ENCODE results near the gene DCP1A. TPM values are rescaled to one million over a fixed set of nuclear protein-coding genes. Genes with fewer than 3 reads are reported as not detected.

DCP1A gene
- total and polyA plus RNA-seq, 2 donors (not counting 3 experiments of a cell fraction or from before 2014, with no cell fraction given): 32.3 to 38.0 TPM

GRCh38 chr3:53384465-53385423 lies 37.4 kb upstream of the DCP1A start:
- FAIRE-seq: no peak
- dilution Hi-C loops (cut with MboI; ENCODE audit: extremely low pct_ligation_motif_present, low sequenced_read_pairs): no loop called here
- CTCF ChIA-PET: no interaction called here

More at GRCh38 chr3:53384465-53385423, 37.4 kb upstream of the DCP1A start:
- no peak overlapping the region for H3K4me3 ChIP-seq (replicated peaks in 1 of 3; ENCODE audit: insufficient read depth in 1 of 3, low read depth in 1 of 3, low read length in 3 of 3)
- H3K9me1 ChIP-seq (replicated peaks; ENCODE audit: control insufficient read depth, extremely low read depth, insufficient read depth, low read length): no peaks in the 10 kb centered on the region
- H3K4me1 ChIP-seq (ENCODE audit: control insufficient read depth, extremely low read depth, insufficient read depth, low read length): no peaks in the 10 kb centered on the region
- H3K36me3 ChIP-seq (ENCODE audit: control insufficient read depth in 2 of 2, extremely low read depth in 1 of 2, insufficient read depth in 2 of 2, low read length in 2 of 2): no peaks in the 10 kb centered on the region
- no peaks in the 10 kb centered on the region for H4K20me1 ChIP-seq (replicated peaks; ENCODE audit: control insufficient read depth, extremely low read depth, insufficient read depth, low read length)
- TF ChIP-seq MYC (IDR thresholded peaks at IDR 0.05; ENCODE audit: low read depth, low read length) (no peak), MAX (IDR thresholded peaks at IDR 0.05; ENCODE audit: insufficient read depth, insufficient read length) (no peak), GATA2 (IDR thresholded peaks at IDR 0.05; ENCODE audit: insufficient read depth, insufficient read length, low read depth, low read length) (no peak), FOS (IDR thresholded peaks at IDR 0.05; ENCODE audit: borderline replicate concordance, insufficient read depth, low read length) (no peak), JUN (IDR thresholded peaks at IDR 0.05; ENCODE audit: borderline replicate concordance, insufficient read depth, insufficient read length, low read depth) (no peak), POLR2AphosphoS5 (IDR thresholded peaks at IDR 0.05; ENCODE audit: insufficient read depth, low read depth, low read length) (no peak), EZH2 (IDR thresholded peaks at IDR 0.05; ENCODE audit: borderline replicate concordance, low read depth, low read length, severe bottlenecking) (no peak), POLR2A (IDR thresholded peaks at IDR 0.05; ENCODE audit: low read depth, low read length) (no peak)
- TF ChIP-seq, protein P1, sequence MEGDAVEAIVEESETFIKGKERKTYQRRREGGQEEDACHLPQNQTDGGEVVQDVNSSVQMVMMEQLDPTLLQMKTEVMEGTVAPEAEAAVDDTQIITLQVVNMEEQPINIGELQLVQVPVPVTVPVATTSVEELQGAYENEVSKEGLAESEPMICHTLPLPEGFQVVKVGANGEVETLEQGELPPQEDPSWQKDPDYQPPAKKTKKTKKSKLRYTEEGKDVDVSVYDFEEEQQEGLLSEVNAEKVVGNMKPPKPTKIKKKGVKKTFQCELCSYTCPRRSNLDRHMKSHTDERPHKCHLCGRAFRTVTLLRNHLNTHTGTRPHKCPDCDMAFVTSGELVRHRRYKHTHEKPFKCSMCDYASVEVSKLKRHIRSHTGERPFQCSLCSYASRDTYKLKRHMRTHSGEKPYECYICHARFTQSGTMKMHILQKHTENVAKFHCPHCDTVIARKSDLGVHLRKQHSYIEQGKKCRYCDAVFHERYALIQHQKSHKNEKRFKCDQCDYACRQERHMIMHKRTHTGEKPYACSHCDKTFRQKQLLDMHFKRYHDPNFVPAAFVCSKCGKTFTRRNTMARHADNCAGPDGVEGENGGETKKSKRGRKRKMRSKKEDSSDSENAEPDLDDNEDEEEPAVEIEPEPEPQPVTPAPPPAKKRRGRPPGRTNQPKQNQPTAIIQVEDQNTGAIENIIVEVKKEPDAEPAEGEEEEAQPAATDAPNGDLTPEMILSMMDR (IDR thresholded peaks at IDR 0.05; ENCODE audit: extremely low read depth in 1 of 2, insufficient read depth in 1 of 2, low read depth in 1 of 2, low read length in 2 of 2): no peak
- no peak overlapping the region for H3K27ac ChIP-seq (ENCODE audit: insufficient read depth, low read depth, low read length)
- no peak overlapping the region for H2AFZ ChIP-seq (ENCODE audit: low read depth, low read length)
- DNase-seq (ENCODE audit: low read depth, low spot score): no peak
- POLR2A ChIA-PET: no interaction called here
- H3K9ac ChIP-seq (replicated peaks; ENCODE audit: extremely low read depth, insufficient read depth, low read length): no peak overlapping the region
- no peaks in the 10 kb centered on the region for H3K79me2 ChIP-seq (ENCODE audit: control insufficient read depth, insufficient read depth, low read length)
- intact Hi-C loops (cut with micrococcal nuclease): no loop called here
- no TSS peak for BruUV-seq (replicated peaks)
- peaks cover 4 to 7% of the 10 kb centered on the region in 2 experiments for H3K27me3 ChIP-seq (ENCODE audit: control insufficient read depth in 2 of 2, insufficient read depth in 2 of 2, low read length in 2 of 2)
- H3K4me2 ChIP-seq (ENCODE audit: insufficient read depth, low read length): no peak overlapping the region
- H3K9me3 ChIP-seq (replicated peaks; ENCODE audit: control insufficient read depth, insufficient read depth, low read length): no peaks in the 10 kb centered on the region

Measured in endothelial cell of umbilical vein (primary cell).